Measurements from ENCODE around the gene GRPEL2. TPM values are rescaled to one million over a fixed set of nuclear protein-coding genes. Genes with fewer than 3 reads are reported as not detected.
A peak's percentile ranks its signal among the peaks of the same experiment; 100 is the strongest.
"Not testable (repeated sequence)": the region's sequence is repeated elsewhere in the genome, so short reads cannot be mapped to it uniquely, and the experiment has no call there.

The GRPEL2 gene
- total and polyA plus RNA-seq, 4 donors = 14.6 to 33.4 (median 18.8) TPM

DNA sequence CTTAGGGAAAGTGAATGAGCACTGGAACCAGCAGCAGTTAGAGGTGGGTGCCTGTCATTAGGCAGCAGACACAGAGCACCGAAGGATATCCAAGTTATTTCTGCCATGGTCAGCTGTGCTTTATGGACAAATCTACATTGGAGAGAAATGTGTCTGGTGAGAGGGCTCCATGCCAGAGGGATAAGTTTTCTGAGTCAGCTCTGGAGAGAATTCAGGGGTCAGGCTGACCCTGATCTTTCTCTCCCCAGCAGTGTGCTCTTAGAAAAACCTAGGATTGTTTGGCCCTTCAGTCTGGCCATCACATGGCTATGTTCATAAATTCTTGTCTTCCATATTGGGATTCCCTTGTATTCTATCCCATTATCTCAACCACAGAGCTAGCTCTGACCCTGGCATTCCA lies 42.7 kb downstream of the GRPEL2 start:
- Histone ChIP-seq H3K9me3 (ENCODE audit: control insufficient read depth, insufficient read depth, low read length) (no peaks in the 10 kb centered on the region), H3K36me3 (ENCODE audit: control insufficient read depth, insufficient read depth, low read length) (no peaks in the 10 kb centered on the region), H3K27ac (ENCODE audit: low read depth, low read length) (no peak overlapping the region), H3K27me3 (ENCODE audit: control insufficient read depth, insufficient read depth, low read length) (no peaks in the 10 kb centered on the region), H3K4me3 (ENCODE audit: low read depth, low read length) (no peak overlapping the region), H3K4me1 (ENCODE audit: control insufficient read depth, insufficient read depth, low read length) (peaks cover 11% of the 10 kb centered on the region)
- WGBS (ENCODE audit: insufficient coverage) = 100% methylated on average over 1 of the region's 1 CpG
- no peak for DNase-seq (ENCODE audit: low read depth in 4 of 6, low spot score in 6 of 6)

DNA sequence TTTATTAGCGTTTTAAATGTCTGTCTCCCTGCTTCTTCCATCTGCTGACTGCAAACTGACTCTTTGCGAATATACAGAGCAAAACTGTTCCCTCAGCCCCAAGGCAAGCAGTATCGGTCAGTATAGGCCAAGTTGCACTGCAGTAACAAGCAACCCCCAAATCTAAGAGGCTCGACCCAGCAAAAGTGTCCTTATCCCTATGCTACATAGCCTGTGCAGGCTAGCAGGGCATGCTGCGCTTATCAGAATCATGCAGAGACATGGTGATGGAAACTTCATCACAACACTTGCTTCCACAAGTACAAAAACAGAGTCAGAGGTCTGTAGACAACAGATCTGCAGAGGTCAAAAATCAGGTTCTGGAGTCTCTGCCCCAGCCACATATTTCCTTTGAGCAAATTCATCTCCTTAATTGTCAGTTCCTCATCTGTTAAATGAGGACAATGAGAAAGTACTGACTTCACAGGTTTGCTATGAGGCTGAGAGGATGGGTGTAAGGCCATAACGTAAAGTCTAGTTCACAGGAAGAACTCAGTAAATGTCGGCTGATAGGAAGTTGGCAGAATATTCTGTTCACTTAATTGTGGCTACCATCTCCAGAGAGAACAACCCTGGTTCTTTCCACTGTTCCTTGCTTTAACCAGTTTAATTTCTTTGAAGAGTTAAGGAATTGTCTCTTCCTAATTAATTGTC lies 43.3 kb downstream of the GRPEL2 start:
- H3K4me1 ChIP-seq (ENCODE audit: control insufficient read depth, insufficient read depth, low read length) = peaks cover 11% of the 10 kb centered on the region
- no peaks in the 10 kb centered on the region for H3K36me3 ChIP-seq (ENCODE audit: control insufficient read depth, insufficient read depth, low read length)
- no peak for DNase-seq (ENCODE audit: low read depth in 4 of 6, low spot score in 6 of 6)
- H3K9me3 ChIP-seq (ENCODE audit: control insufficient read depth, insufficient read depth, low read length) = no peaks in the 10 kb centered on the region
- no peak overlapping the region for H3K4me3 ChIP-seq (ENCODE audit: low read depth, low read length)
- 89% methylated on average over 5 of the region's 7 CpGs for WGBS (ENCODE audit: insufficient coverage)
- no peak overlapping the region for H3K27ac ChIP-seq (ENCODE audit: low read depth, low read length)
- no peaks in the 10 kb centered on the region for H3K27me3 ChIP-seq (ENCODE audit: control insufficient read depth, insufficient read depth, low read length)

DNA sequence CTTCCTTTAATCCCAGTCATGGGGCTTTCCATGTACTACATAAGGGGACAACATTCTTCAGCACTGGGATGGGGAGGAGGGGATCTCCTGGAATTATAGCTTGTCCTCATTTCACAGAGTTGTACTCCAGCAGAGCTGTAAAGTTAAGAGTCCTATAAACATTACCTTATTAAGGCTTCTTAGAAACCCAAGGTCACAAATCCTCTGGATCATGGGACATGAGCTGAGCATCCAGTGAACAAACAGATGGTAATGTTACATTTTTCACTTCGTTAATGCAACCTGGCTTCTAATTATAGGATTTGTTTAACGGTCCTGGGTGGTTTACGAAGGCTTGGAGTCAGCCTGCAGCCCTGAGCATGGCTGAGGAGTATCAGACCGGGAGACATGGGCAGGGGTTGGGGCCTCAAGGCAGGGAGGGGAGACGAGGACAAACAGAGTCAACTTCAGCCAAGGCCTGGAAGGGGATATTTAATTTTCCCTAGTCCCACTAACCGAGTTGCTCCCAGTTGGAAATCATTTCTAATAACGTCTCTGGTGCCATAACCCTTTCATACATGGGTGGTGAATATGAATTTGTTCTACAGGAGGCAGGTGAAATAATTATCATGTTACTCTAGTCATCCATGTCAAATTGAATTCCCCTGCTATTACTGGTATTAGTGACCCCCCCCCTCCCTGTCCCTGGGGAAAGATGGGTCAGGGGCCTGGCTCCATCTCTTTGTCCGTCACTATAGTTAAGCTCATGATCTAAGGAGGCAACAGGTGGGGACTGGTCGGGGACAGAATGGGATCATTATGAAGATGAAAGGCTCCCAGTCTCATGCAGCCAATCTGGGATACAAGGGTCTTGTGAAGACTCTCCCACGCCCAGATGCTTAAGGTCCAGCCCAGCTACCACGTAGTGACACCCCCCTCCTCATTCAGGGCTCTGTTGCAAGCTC lies 44.5 kb downstream of the GRPEL2 start:
- Histone ChIP-seq H3K4me1 (ENCODE audit: control insufficient read depth, insufficient read depth, low read length) (peaks cover 11% of the 10 kb centered on the region), H3K27me3 (ENCODE audit: control insufficient read depth, insufficient read depth, low read length) (no peaks in the 10 kb centered on the region), H3K9me3 (ENCODE audit: control insufficient read depth, insufficient read depth, low read length) (no peaks in the 10 kb centered on the region), H3K4me3 (ENCODE audit: low read depth, low read length) (no peak overlapping the region), H3K36me3 (ENCODE audit: control insufficient read depth, insufficient read depth, low read length) (no peaks in the 10 kb centered on the region), H3K27ac (ENCODE audit: low read depth, low read length) (no peak overlapping the region)
- 81% methylated on average over 6 of the region's 11 CpGs for WGBS (ENCODE audit: insufficient coverage)
- no peak for DNase-seq (ENCODE audit: low read depth in 4 of 6, low spot score in 6 of 6)

DNA sequence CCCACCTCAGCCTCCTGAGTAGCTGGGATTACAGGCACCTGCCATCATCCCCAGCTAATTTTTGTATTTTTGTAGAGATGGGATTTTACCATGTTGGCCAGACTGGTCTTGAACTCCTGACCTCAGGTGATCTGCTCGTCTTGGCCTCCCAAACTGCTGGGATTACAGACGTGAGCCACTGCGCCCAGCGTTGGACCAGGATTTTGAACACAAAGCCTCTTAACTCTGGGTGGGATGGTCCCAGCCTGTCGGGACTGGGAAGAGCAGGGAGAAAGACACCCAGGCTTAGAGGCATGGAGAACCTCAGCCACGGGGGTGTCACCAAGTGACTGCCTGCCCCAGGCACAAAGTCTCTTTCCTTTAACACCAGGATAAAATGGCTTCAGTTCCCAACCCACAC lies 45.8 kb downstream of the GRPEL2 start:
- H3K4me3 ChIP-seq (ENCODE audit: low read depth, low read length); H3K9me3 ChIP-seq (ENCODE audit: control insufficient read depth, insufficient read depth, low read length); DNase-seq (ENCODE audit: low read depth in 4 of 6, low spot score in 6 of 6); H3K27me3 ChIP-seq (ENCODE audit: control insufficient read depth, insufficient read depth, low read length); H3K4me1 ChIP-seq (ENCODE audit: control insufficient read depth, insufficient read depth, low read length); H3K27ac ChIP-seq (ENCODE audit: low read depth, low read length); H3K36me3 ChIP-seq (ENCODE audit: control insufficient read depth, insufficient read depth, low read length): not testable (repeated sequence)
- WGBS (ENCODE audit: insufficient coverage) = 88% methylated on average over 6 of the region's 6 CpGs

DNA sequence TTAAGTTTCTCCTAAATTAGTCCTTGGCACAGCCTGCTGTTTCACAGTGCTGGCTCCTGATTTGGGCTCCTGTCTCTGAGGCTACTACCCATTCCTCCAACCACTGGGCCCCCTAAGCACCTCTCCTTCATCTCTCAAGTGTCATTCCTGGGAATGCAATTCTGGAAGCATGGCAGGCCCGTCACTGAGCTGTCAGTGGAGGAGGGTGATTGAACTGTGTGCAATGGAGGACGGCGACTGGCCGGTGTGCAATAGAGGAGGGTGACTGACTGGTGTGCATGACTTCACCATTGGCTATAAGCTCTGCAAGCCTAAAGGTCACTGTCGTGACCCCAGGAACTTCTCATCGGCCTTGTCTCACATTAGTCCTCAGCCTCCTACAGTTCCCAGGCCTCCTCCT lies 46.2 kb downstream of the GRPEL2 start:
- H3K9me3 ChIP-seq (ENCODE audit: control insufficient read depth, insufficient read depth, low read length) = no peaks in the 10 kb centered on the region

DNA sequence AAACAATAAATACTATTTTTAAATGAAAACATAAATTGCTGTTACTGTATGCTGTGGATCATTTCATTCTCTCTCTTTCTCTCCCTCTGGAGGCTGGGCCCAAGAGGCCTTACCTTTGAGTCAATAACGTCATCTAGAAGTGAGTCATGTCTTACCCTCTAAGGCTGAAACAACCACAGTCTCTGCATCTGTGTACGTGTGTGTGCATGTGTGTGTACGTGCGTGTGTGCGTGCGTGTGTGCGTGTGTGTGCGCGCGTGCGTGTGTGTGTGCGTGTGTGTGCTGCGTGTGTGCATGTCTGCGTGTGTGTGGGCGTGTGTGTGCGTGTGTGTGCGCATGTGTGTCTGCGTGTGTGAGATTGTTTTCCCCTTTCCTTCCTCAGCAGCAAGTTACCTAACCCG lies 47.4 kb downstream of the GRPEL2 start:
- Histone ChIP-seq H3K36me3 (ENCODE audit: control insufficient read depth, insufficient read depth, low read length) (no peaks in the 10 kb centered on the region), H3K4me3 (ENCODE audit: low read depth, low read length) (no peak overlapping the region), H3K4me1 (ENCODE audit: control insufficient read depth, insufficient read depth, low read length) (no peaks in the 10 kb centered on the region), H3K9me3 (ENCODE audit: control insufficient read depth, insufficient read depth, low read length) (no peaks in the 10 kb centered on the region), H3K27me3 (ENCODE audit: control insufficient read depth, insufficient read depth, low read length) (no peaks in the 10 kb centered on the region), H3K27ac (ENCODE audit: low read depth, low read length) (no peak overlapping the region)
- DNase-seq (ENCODE audit: low read depth in 4 of 6, low spot score in 6 of 6) = no peak
- WGBS (ENCODE audit: insufficient coverage) = 90% methylated on average over 1 of the region's 19 CpGs

More for the DNA sequence above, 46.2 kb downstream of the GRPEL2 start:
- Histone ChIP-seq H3K27ac (ENCODE audit: low read depth, low read length) (no peak overlapping the region), H3K36me3 (ENCODE audit: control insufficient read depth, insufficient read depth, low read length) (no peaks in the 10 kb centered on the region), H3K4me3 (ENCODE audit: low read depth, low read length) (no peak overlapping the region), H3K27me3 (ENCODE audit: control insufficient read depth, insufficient read depth, low read length) (no peaks in the 10 kb centered on the region), H3K4me1 (ENCODE audit: control insufficient read depth, insufficient read depth, low read length) (peaks cover 3% of the 10 kb centered on the region)
- DNase-seq (ENCODE audit: low read depth in 4 of 6, low spot score in 6 of 6) = no peak
- 83% methylated on average over 6 of the region's 6 CpGs for WGBS (ENCODE audit: insufficient coverage)

DNA sequence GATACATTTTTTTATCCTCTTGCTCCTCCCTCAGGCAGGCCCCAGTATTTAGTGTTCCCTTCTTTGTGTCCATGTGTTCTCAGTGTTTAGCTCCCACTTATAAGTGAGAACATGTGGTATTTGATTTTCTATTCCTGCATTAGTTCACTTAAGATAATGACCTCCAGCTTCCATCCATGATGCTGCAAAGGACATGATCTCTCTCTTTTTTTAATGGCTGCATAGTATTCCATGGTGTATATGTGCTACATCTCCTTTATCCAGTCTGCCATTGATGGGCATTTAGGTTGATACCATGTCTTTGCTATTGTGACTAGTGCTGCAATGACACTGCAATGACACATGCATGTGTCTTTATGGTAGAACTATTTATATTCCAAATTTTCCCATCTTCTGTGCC lies 49.7 kb downstream of the GRPEL2 start:
- H3K9me3 ChIP-seq (ENCODE audit: control insufficient read depth, insufficient read depth, low read length); DNase-seq (ENCODE audit: low read depth in 4 of 6, low spot score in 6 of 6); H3K27me3 ChIP-seq (ENCODE audit: control insufficient read depth, insufficient read depth, low read length); H3K27ac ChIP-seq (ENCODE audit: low read depth, low read length); H3K4me3 ChIP-seq (ENCODE audit: low read depth, low read length); H3K36me3 ChIP-seq (ENCODE audit: control insufficient read depth, insufficient read depth, low read length); H3K4me1 ChIP-seq (ENCODE audit: control insufficient read depth, insufficient read depth, low read length): not testable (repeated sequence)

DNA sequence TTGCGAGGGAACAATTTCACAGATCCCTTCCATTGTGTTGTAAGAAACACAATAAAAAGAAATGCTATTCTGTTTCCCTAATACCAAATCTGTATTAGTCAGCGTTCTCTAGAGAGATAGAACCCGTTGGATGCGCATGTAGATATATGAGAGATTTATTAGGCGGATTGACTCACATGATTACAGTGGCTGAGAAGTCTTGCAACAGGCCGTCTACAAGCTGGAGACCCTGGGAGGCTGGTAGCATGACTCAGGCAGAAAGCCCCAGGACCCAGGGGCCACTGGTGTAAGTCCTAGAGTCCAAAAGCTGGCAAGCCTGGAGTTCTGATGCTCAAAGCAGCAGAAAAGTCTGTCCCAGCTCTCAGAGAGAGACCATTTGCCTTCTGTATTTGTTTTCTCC lies 52.2 kb downstream of the GRPEL2 start:
- Histone ChIP-seq H3K4me1 (ENCODE audit: control insufficient read depth, insufficient read depth, low read length) (no peaks in the 10 kb centered on the region), H3K27me3 (ENCODE audit: control insufficient read depth, insufficient read depth, low read length) (no peaks in the 10 kb centered on the region), H3K27ac (ENCODE audit: low read depth, low read length) (no peak overlapping the region), H3K9me3 (ENCODE audit: control insufficient read depth, insufficient read depth, low read length) (no peaks in the 10 kb centered on the region), H3K36me3 (ENCODE audit: control insufficient read depth, insufficient read depth, low read length) (no peaks in the 10 kb centered on the region), H3K4me3 (ENCODE audit: low read depth, low read length) (no peak overlapping the region)
- 80% methylated on average over 4 of the region's 6 CpGs for WGBS (ENCODE audit: insufficient coverage)
- DNase-seq (ENCODE audit: low read depth in 4 of 6, low spot score in 6 of 6) = no peak

DNA sequence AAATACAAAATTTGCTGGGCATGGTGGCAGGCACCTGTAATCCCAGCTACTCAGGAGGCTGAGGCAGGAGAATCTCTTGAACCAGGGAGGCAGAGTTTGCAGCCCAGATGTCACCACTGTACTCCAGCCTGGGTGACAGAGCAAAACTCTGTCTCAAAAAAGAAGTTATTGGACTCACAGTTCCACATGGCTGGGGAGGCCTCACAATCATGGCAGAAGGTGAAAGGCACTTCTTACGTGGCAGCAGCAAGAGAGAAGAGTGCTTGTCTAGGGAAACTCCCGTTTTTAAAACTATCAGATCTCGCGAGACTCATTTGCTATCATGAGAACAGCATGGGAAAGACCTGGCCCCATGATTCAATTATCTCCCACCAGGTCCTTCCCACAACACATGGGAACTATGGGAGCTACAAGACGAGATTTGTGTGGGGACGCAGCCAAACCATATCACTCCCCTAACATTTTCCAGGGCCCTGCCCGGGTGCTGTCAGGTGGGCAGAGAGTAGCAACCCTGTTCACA lies 53.5 kb downstream of the GRPEL2 start:
- H3K4me1 ChIP-seq (ENCODE audit: control insufficient read depth, insufficient read depth, low read length); H3K27ac ChIP-seq (ENCODE audit: low read depth, low read length); H3K9me3 ChIP-seq (ENCODE audit: control insufficient read depth, insufficient read depth, low read length); H3K4me3 ChIP-seq (ENCODE audit: low read depth, low read length); DNase-seq (ENCODE audit: low read depth in 4 of 6, low spot score in 6 of 6); H3K27me3 ChIP-seq (ENCODE audit: control insufficient read depth, insufficient read depth, low read length); H3K36me3 ChIP-seq (ENCODE audit: control insufficient read depth, insufficient read depth, low read length): not testable (repeated sequence)
- WGBS (ENCODE audit: insufficient coverage) = 76% methylated on average over 2 of the region's 7 CpGs

DNA sequence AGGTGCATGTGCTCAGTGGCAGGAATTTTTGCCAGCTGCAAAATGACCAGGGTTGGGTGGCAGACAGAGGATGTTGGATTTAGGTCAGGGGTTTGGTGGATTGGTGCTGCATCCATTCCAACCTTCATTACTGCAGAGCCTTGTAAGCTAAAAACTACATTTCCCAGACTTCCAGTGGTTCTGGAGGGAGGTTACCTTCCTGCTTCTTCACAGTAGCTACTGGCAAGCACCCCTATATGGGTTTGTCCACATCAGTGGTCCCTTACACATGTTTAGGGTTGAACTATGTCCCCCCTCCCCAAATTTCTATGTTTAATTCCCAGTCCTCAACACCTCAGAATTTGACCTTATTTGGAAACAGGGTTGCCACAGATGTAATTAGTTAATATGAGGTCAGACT lies 54.5 kb downstream of the GRPEL2 start:
- Histone ChIP-seq H3K27me3 (ENCODE audit: control insufficient read depth, insufficient read depth, low read length) (no peaks in the 10 kb centered on the region), H3K27ac (ENCODE audit: low read depth, low read length) (peak overlapping the region; percentile 49), H3K9me3 (ENCODE audit: control insufficient read depth, insufficient read depth, low read length) (no peaks in the 10 kb centered on the region), H3K4me1 (ENCODE audit: control insufficient read depth, insufficient read depth, low read length) (no peaks in the 10 kb centered on the region), H3K4me3 (ENCODE audit: low read depth, low read length) (no peak overlapping the region), H3K36me3 (ENCODE audit: control insufficient read depth, insufficient read depth, low read length) (no peaks in the 10 kb centered on the region)
- DNase-seq (ENCODE audit: low read depth in 4 of 6, low spot score in 6 of 6) = peak in 1 of 6 donors; percentile 38

All from spinal cord (tissue), 10 donors.